Nephron (organoid): ENCODE results near the gene BARX1.

Experiments
- H3K27ac Mint-ChIP-seq, 3 experiments: 2 replicates each; pipeline ENCODE4 v1.8.0; 2020; ENCODE audit warnings: mixed read lengths in 3 of 3, mild to moderate bottlenecking in 2 of 3, moderate library complexity in 1 of 3
- H3K27me3 Mint-ChIP-seq: 2 replicates; pipeline ENCODE4 v1.8.0; 2021; ENCODE audit warnings: low read depth, mild to moderate bottlenecking, moderate library complexity, mixed read lengths
- H3K36me3 Mint-ChIP-seq: 2 replicates; pipeline ENCODE4 v1.8.0; 2020; ENCODE audit warnings: low read depth, mixed read lengths
- H3K4me1 Mint-ChIP-seq: 2 replicates; pipeline ENCODE4 v1.8.0; 2020; ENCODE audit warnings: mixed read lengths
- H3K4me3 Mint-ChIP-seq, 3 experiments: 2 replicates each; pipeline ENCODE4 v1.8.0; 2020; ENCODE audit warnings: mild to moderate bottlenecking in 3 of 3, mixed read lengths in 3 of 3, moderate library complexity in 2 of 3
- H3K9me3 Mint-ChIP-seq: 2 replicates; pipeline ENCODE4 v1.8.0; 2020; ENCODE audit warnings: mixed read lengths
- TF ChIP-seq, protein P1 (sequence below), 3 experiments: fragments of 200-600 bp; sonication (generic); IDR thresholded peaks; one replicate each; pipeline ENCODE4 v1.5.0; 2021; ENCODE audit warnings: antibody characterized with exemption in 3 of 3; ENCODE audit not compliant: unreplicated experiment in 3 of 3

The BARX1 gene

DNA sequence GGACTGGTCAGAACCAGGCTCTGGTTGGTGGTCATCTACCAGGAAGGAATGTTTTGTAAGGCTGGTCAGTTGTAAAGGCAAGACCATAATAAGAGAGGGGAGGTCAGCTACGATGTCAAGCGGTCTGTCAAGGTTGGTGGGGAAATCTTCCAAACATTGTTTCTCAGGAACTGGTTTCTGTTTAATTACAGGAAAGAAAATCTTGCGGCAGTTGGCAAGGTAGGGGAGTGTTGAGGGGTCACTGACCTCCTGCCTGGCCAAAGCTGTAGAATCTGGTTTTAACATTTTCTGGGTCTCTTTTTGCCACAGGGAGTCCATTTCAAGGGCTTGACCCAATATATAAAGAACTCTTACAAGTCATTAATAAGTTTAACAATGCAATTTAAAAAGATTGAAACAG is 39.0 kb upstream of the BARX1 start:
- Mint-ChIP-seq H3K27ac (no peak overlapping the region), H3K4me1 (no peaks in the 10 kb centered on the region), H3K4me3 (no peak overlapping the region), H3K36me3 (no peaks in the 10 kb centered on the region), H3K9me3 (peaks cover 12% of the 10 kb centered on the region), H3K27me3 (peaks cover 10% of the 10 kb centered on the region)
- TF ChIP-seq, protein P1, sequence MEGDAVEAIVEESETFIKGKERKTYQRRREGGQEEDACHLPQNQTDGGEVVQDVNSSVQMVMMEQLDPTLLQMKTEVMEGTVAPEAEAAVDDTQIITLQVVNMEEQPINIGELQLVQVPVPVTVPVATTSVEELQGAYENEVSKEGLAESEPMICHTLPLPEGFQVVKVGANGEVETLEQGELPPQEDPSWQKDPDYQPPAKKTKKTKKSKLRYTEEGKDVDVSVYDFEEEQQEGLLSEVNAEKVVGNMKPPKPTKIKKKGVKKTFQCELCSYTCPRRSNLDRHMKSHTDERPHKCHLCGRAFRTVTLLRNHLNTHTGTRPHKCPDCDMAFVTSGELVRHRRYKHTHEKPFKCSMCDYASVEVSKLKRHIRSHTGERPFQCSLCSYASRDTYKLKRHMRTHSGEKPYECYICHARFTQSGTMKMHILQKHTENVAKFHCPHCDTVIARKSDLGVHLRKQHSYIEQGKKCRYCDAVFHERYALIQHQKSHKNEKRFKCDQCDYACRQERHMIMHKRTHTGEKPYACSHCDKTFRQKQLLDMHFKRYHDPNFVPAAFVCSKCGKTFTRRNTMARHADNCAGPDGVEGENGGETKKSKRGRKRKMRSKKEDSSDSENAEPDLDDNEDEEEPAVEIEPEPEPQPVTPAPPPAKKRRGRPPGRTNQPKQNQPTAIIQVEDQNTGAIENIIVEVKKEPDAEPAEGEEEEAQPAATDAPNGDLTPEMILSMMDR (IDR thresholded peaks at IDR 0.05; ENCODE audit: unreplicated experiment in 3 of 3) = no peak

DNA sequence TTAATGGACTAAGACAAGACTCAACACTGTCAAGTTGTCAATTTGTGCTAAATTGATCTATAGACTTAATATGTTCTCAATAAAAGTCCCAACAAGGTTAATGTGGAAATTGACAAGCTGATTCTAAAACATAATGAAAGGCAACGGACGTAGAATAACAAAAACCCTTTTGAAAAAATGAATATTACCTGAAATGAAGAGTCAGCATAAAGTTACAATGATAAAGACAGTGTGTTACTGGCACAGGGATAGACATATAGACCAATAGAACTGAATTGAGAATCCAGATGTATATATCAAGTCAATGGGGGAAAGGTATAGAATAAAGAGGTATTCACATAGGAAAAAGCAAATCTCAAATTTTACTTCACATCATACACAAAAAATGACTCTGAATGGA is 37.7 kb upstream of the BARX1 start:
- TF ChIP-seq, protein P1 (IDR thresholded peaks at IDR 0.05; ENCODE audit: unreplicated experiment in 3 of 3) = no peak
- Mint-ChIP-seq H3K9me3 (peaks cover 21% of the 10 kb centered on the region), H3K27ac (no peak overlapping the region), H3K27me3 (peaks cover 10% of the 10 kb centered on the region), H3K36me3 (no peaks in the 10 kb centered on the region), H3K4me3 (no peak overlapping the region), H3K4me1 (no peaks in the 10 kb centered on the region)

DNA sequence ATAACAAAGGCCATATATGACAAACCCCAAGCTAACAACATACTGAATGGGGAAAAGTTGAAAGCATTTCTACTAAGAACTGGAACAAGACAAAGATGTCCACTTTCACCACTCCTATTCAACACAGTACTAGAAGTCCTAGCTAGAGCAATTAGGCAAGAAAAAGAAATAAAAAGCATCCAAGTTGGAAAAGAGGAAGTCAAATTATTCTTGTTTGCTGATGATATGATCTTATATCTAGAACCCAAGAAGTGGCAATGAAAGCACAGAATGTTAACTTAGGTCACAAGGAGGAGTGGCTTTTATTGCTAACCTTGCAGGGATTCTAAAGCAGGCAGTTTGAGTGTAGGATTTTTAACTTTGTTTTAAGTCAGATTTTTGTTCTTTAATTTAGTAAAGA is 35.3 kb upstream of the BARX1 start:
- H3K4me3 Mint-ChIP-seq = no peak overlapping the region
- TF ChIP-seq, protein P1 (IDR thresholded peaks at IDR 0.05; ENCODE audit: unreplicated experiment in 3 of 3) = no peak
- no peaks in the 10 kb centered on the region for H3K4me1 Mint-ChIP-seq
- peaks cover 16% of the 10 kb centered on the region for H3K27me3 Mint-ChIP-seq
- no peaks in the 10 kb centered on the region for H3K36me3 Mint-ChIP-seq
- H3K27ac Mint-ChIP-seq = no peak overlapping the region
- peaks cover 39% of the 10 kb centered on the region for H3K9me3 Mint-ChIP-seq

DNA sequence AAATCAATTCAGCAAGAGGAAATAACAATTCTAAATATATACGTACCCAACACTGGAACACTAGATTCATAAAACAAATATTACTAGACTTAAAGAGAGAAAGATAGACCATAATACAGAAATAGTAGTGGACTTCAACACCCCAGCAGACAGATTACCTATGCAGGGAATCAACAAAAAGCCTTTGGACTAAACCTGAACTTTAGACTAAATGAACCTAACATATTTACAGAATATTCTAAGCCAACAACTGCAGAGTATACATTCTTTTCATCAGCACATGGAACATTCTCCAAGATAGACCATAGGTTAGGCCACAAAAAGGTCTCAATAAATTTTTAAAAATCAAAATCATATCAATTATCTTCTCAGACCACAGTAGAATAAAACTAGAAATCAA is 32.9 kb upstream of the BARX1 start:
- no peak overlapping the region for H3K27ac Mint-ChIP-seq
- H3K4me3 Mint-ChIP-seq = no peak overlapping the region
- peaks cover 10% of the 10 kb centered on the region for H3K27me3 Mint-ChIP-seq
- H3K9me3 Mint-ChIP-seq = peaks cover 51% of the 10 kb centered on the region
- no peaks in the 10 kb centered on the region for H3K4me1 Mint-ChIP-seq
- H3K36me3 Mint-ChIP-seq = no peaks in the 10 kb centered on the region
- TF ChIP-seq, protein P1 (IDR thresholded peaks at IDR 0.05; ENCODE audit: unreplicated experiment in 3 of 3) = no peak

DNA sequence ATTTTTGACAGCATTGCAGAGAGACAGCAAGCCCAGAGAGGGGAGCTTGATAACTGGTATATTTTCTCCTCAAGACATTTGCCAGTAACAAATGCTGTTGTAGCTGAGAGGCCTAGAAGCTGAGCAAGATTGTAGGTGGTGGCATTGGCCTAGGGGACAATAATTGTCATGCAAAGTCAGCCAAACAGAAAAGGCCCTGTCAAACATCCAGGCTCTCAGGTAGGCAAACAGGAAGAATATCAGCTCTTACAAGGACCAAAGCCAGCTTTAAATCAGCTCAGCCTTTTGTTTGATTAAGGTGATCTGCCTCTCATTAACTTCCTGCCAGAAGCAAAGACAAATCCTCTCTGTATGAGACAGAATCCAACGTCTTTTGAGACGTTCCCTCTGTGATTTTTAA is 29.7 kb upstream of the BARX1 start:
- peaks cover 6% of the 10 kb centered on the region for H3K27me3 Mint-ChIP-seq
- TF ChIP-seq, protein P1 (IDR thresholded peaks at IDR 0.05; ENCODE audit: unreplicated experiment in 3 of 3) = no peak
- H3K36me3 Mint-ChIP-seq = no peaks in the 10 kb centered on the region
- H3K4me1 Mint-ChIP-seq = peaks cover under 1% of the 10 kb centered on the region
- H3K4me3 Mint-ChIP-seq = no peak overlapping the region
- no peak overlapping the region for H3K27ac Mint-ChIP-seq
- H3K9me3 Mint-ChIP-seq = peaks cover 47% of the 10 kb centered on the region

DNA sequence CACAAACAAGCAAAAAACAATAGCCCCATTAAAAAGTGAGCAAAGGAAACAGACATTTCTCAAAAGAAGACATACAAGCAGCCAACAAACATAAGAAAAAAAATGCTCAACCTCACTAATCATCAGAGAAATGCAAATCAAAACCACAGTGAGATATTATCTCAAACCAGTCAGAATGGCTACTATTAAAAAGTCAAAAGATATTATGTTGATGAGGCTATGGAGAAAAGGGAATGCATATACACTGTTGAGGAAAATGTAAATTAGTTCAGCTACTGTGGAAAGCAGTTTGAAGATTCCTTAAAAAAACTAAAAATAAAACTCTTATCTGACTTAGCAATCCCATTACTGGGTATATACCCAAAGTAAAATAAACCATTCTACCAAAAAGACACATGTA is 28.7 kb upstream of the BARX1 start:
- H3K27ac Mint-ChIP-seq = no peak overlapping the region
- TF ChIP-seq, protein P1 (IDR thresholded peaks at IDR 0.05; ENCODE audit: unreplicated experiment in 3 of 3) = no peak
- H3K36me3 Mint-ChIP-seq = no peaks in the 10 kb centered on the region
- peaks cover 6% of the 10 kb centered on the region for H3K4me1 Mint-ChIP-seq
- no peak overlapping the region for H3K4me3 Mint-ChIP-seq
- H3K9me3 Mint-ChIP-seq = peaks cover 41% of the 10 kb centered on the region
- peaks cover 6% of the 10 kb centered on the region for H3K27me3 Mint-ChIP-seq
